ENCODE results near the gene SYNE1.
"Not testable (repeated sequence)": the region's sequence is repeated elsewhere in the genome, so short reads cannot be mapped to it uniquely, and the experiment has no call there.

SYNE1 gene

DNA sequence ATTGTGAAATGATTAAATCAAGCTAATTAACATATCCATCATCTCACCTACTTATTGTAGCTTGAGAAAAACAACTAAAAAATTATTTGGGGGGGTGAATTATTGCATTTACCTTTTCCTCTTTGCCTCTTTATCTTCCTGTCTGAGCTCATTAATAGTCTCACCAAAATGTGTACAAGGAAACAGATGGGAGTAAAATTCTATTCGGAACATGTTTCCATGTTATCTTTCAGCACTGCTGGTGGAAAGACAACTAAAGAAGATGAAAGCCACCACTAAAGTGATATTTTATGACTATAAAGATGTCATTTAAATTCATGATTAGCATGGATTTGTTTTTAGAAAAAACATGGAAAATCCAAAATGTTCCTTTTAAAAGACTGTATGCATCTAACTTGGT lies 102.6 kb downstream of the SYNE1 start:
- Histone ChIP-seq H4K8ac (ENCODE audit: low read depth, low read length) (no peak overlapping the region), H3K36me3 (ENCODE audit: control insufficient read depth, insufficient read depth, low read length) (no peaks in the 10 kb centered on the region), H2BK120ac (ENCODE audit: low read depth, low read length) (no peak overlapping the region)

GRCh38 chr6:152532556-152533422 lies 104.4 kb downstream of the SYNE1 start:
- no peaks in the 10 kb centered on the region for H3K4me1 ChIP-seq (ENCODE audit: control insufficient read depth, low read depth, low read length)
- no peak overlapping the region for H3K9ac ChIP-seq (ENCODE audit: low read length)
- H3K27me3 ChIP-seq (ENCODE audit: insufficient read depth, low read length, poor library complexity): no peaks in the 10 kb centered on the region
- no peak overlapping the region for H2BK120ac ChIP-seq (ENCODE audit: low read depth, low read length)
- no peak overlapping the region for H3K4ac ChIP-seq (ENCODE audit: low read depth, low read length)
- H4K8ac ChIP-seq (ENCODE audit: low read depth, low read length): no peak overlapping the region
- H4K5ac ChIP-seq (ENCODE audit: low read length): no peak overlapping the region
- no peak overlapping the region for H3K4me2 ChIP-seq (ENCODE audit: low read length)
- DNase-seq: no peak
- H3K56ac ChIP-seq (ENCODE audit: low read length): no peak overlapping the region
- WGBS (ENCODE audit: extremely low coverage, insufficient coverage, low lambda C conversion rate): 100% methylated on average over 2 of the region's 3 CpGs
- no peaks in the 10 kb centered on the region for H3K79me1 ChIP-seq (ENCODE audit: low read length)
- no peak overlapping the region for H3K18ac ChIP-seq (ENCODE audit: low read length)
- H3K23ac ChIP-seq (ENCODE audit: low read length): no peak overlapping the region
- no peak overlapping the region for H3K27ac ChIP-seq (ENCODE audit: low read depth, low read length)
- no peak overlapping the region for H2BK15ac ChIP-seq (replicated peaks; ENCODE audit: low read depth)
- H3K4me3 ChIP-seq (ENCODE audit: low read length): no peak overlapping the region
- no peaks in the 10 kb centered on the region for H3K36me3 ChIP-seq (ENCODE audit: control insufficient read depth, insufficient read depth, low read length)
- no peak overlapping the region for H2AK5ac ChIP-seq (ENCODE audit: low read length)
- H3K79me2 ChIP-seq (ENCODE audit: control insufficient read depth, insufficient read depth, low read length): no peaks in the 10 kb centered on the region
- no peak overlapping the region for H2BK5ac ChIP-seq (ENCODE audit: low read length)

More for the DNA sequence above, 102.6 kb downstream of the SYNE1 start:
- H3K79me1 ChIP-seq (ENCODE audit: low read length): no peaks in the 10 kb centered on the region
- no peak overlapping the region for H3K56ac ChIP-seq (ENCODE audit: low read length)
- H3K4me2 ChIP-seq (ENCODE audit: low read length): no peak overlapping the region
- H3K4ac ChIP-seq (ENCODE audit: low read depth, low read length): no peak overlapping the region
- no peak overlapping the region for H2AK5ac ChIP-seq (ENCODE audit: low read length)
- no peak overlapping the region for H2BK5ac ChIP-seq (ENCODE audit: low read length)
- no peak overlapping the region for H3K9ac ChIP-seq (ENCODE audit: low read length)
- H3K4me1 ChIP-seq (ENCODE audit: control insufficient read depth, low read depth, low read length): no peaks in the 10 kb centered on the region
- H3K4me3 ChIP-seq (ENCODE audit: low read length): no peak overlapping the region
- H3K27me3 ChIP-seq (ENCODE audit: insufficient read depth, low read length, poor library complexity): no peaks in the 10 kb centered on the region
- H4K5ac ChIP-seq (ENCODE audit: low read length): no peak overlapping the region
- no peak overlapping the region for H3K23ac ChIP-seq (ENCODE audit: low read length)
- H3K27ac ChIP-seq (ENCODE audit: low read depth, low read length): no peak overlapping the region
- DNase-seq: no peak
- H3K79me2 ChIP-seq (ENCODE audit: control insufficient read depth, insufficient read depth, low read length): no peaks in the 10 kb centered on the region
- WGBS (ENCODE audit: extremely low coverage, insufficient coverage, low lambda C conversion rate): no CpG with 5 or more reads among the region's 1 CpG
- H2BK15ac ChIP-seq (replicated peaks; ENCODE audit: low read depth): no peak overlapping the region
- no peak overlapping the region for H3K18ac ChIP-seq (ENCODE audit: low read length)

DNA sequence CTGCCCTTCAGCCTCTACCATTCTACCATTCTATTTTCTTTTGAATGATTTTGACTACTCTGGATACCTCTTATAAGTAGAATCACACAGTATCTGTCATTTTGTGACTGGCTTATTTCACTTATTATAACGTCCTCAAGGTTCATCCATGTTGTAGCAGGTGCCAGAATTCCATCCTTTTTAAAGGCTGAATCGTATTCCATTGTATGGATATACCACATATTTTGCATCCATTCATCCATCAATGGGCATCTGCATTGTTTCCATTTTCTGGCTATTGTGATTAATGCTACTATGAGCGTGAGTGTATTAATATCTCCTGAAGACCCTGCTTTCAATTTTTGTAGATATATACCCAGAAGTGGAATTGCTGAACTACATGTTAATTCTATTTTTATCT lies 105.5 kb downstream of the SYNE1 start:
- Histone ChIP-seq H3K4me2 (ENCODE audit: low read length) (no peak overlapping the region), H4K5ac (ENCODE audit: low read length) (no peak overlapping the region), H3K18ac (ENCODE audit: low read length) (no peak overlapping the region), H3K4me1 (ENCODE audit: control insufficient read depth, low read depth, low read length) (no peaks in the 10 kb centered on the region), H3K9ac (ENCODE audit: low read length) (no peak overlapping the region), H2AK5ac (ENCODE audit: low read length) (no peak overlapping the region), H3K4me3 (ENCODE audit: low read length) (no peak overlapping the region), H3K79me2 (ENCODE audit: control insufficient read depth, insufficient read depth, low read length) (no peaks in the 10 kb centered on the region), H3K4ac (ENCODE audit: low read depth, low read length) (no peak overlapping the region), H3K23ac (ENCODE audit: low read length) (no peak overlapping the region), H2BK15ac (replicated peaks; ENCODE audit: low read depth) (no peak overlapping the region), H3K56ac (ENCODE audit: low read length) (no peak overlapping the region), H3K27ac (ENCODE audit: low read depth, low read length) (no peak overlapping the region), H3K27me3 (ENCODE audit: insufficient read depth, low read length, poor library complexity) (no peaks in the 10 kb centered on the region), H3K36me3 (ENCODE audit: control insufficient read depth, insufficient read depth, low read length) (no peaks in the 10 kb centered on the region), H3K79me1 (ENCODE audit: low read length) (no peaks in the 10 kb centered on the region), H4K8ac (ENCODE audit: low read depth, low read length) (no peak overlapping the region), H2BK5ac (ENCODE audit: low read length) (no peak overlapping the region), H2BK120ac (ENCODE audit: low read depth, low read length) (no peak overlapping the region)
- DNase-seq: no peak
- WGBS (ENCODE audit: extremely low coverage, insufficient coverage, low lambda C conversion rate): no CpG with 5 or more reads among the region's 3 CpGs

DNA sequence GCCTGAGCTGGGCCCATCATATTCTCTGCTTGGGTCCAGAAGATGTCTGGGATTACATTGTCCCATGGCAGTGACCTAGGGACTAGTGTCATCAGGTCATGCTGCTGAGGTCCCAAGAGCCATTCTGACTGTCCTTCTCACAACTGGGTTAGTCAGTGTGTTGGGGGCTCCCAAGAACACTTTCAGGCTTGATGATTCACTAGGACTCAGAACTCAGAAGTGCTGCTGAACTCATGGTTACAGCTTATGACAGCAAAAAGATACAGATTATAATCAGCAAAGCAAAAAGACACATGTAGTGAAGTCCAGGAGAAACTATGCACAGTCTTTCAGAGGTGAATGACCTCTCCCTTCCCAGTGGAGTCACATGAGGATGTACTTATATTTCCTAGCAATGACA lies 107.8 kb downstream of the SYNE1 start:
- Histone ChIP-seq H2BK5ac (ENCODE audit: low read length) (no peak overlapping the region), H3K27me3 (ENCODE audit: insufficient read depth, low read length, poor library complexity) (no peaks in the 10 kb centered on the region), H3K4me1 (ENCODE audit: control insufficient read depth, low read depth, low read length) (no peaks in the 10 kb centered on the region), H2BK15ac (replicated peaks; ENCODE audit: low read depth) (no peak overlapping the region), H4K8ac (ENCODE audit: low read depth, low read length) (no peak overlapping the region), H3K79me2 (ENCODE audit: control insufficient read depth, insufficient read depth, low read length) (no peaks in the 10 kb centered on the region), H3K79me1 (ENCODE audit: low read length) (no peaks in the 10 kb centered on the region), H3K18ac (ENCODE audit: low read length) (no peak overlapping the region), H3K27ac (ENCODE audit: low read depth, low read length) (no peak overlapping the region), H2BK120ac (ENCODE audit: low read depth, low read length) (no peak overlapping the region), H3K4ac (ENCODE audit: low read depth, low read length) (no peak overlapping the region), H4K5ac (ENCODE audit: low read length) (no peak overlapping the region), H3K36me3 (ENCODE audit: control insufficient read depth, insufficient read depth, low read length) (no peaks in the 10 kb centered on the region), H3K23ac (ENCODE audit: low read length) (no peak overlapping the region), H3K4me3 (ENCODE audit: low read length) (no peak overlapping the region), H3K9ac (ENCODE audit: low read length) (no peak overlapping the region), H2AK5ac (ENCODE audit: low read length) (no peak overlapping the region), H3K56ac (ENCODE audit: low read length) (no peak overlapping the region), H3K4me2 (ENCODE audit: low read length) (no peak overlapping the region)
- no peak for DNase-seq

GRCh38 chr6:152514120-152514519 lies 123.0 kb downstream of the SYNE1 start:
- not testable (repeated sequence) for H4K8ac ChIP-seq (ENCODE audit: low read depth, low read length); H2BK120ac ChIP-seq (ENCODE audit: low read depth, low read length); H3K18ac ChIP-seq (ENCODE audit: low read length); H3K27ac ChIP-seq (ENCODE audit: low read depth, low read length); H2AK5ac ChIP-seq (ENCODE audit: low read length); H3K4me3 ChIP-seq (ENCODE audit: low read length); H3K27me3 ChIP-seq (ENCODE audit: insufficient read depth, low read length, poor library complexity); H3K4ac ChIP-seq (ENCODE audit: low read depth, low read length); H3K79me2 ChIP-seq (ENCODE audit: control insufficient read depth, insufficient read depth, low read length); H3K4me2 ChIP-seq (ENCODE audit: low read length); H3K4me1 ChIP-seq (ENCODE audit: control insufficient read depth, low read depth, low read length); H3K36me3 ChIP-seq (ENCODE audit: control insufficient read depth, insufficient read depth, low read length); H3K9ac ChIP-seq (ENCODE audit: low read length); H2BK5ac ChIP-seq (ENCODE audit: low read length); H3K79me1 ChIP-seq (ENCODE audit: low read length); H3K23ac ChIP-seq (ENCODE audit: low read length); H4K5ac ChIP-seq (ENCODE audit: low read length); DNase-seq; H3K56ac ChIP-seq (ENCODE audit: low read length); H2BK15ac ChIP-seq (replicated peaks; ENCODE audit: low read depth)
- no CpG with 5 or more reads among the region's 1 CpG for WGBS (ENCODE audit: extremely low coverage, insufficient coverage, low lambda C conversion rate)

- Histone ChIP-seq H3K27ac (ENCODE audit: low read depth, low read length) (no peak overlapping the region), H3K23ac (ENCODE audit: low read length) (no peak overlapping the region), H3K79me1 (ENCODE audit: low read length) (no peaks in the 10 kb centered on the region), H3K36me3 (ENCODE audit: control insufficient read depth, insufficient read depth, low read length) (no peaks in the 10 kb centered on the region), H2BK15ac (replicated peaks; ENCODE audit: low read depth) (no peak overlapping the region), H3K56ac (ENCODE audit: low read length) (no peak overlapping the region), H3K79me2 (ENCODE audit: control insufficient read depth, insufficient read depth, low read length) (no peaks in the 10 kb centered on the region), H3K18ac (ENCODE audit: low read length) (no peak overlapping the region), H3K27me3 (ENCODE audit: insufficient read depth, low read length, poor library complexity) (no peaks in the 10 kb centered on the region), H3K4me1 (ENCODE audit: control insufficient read depth, low read depth, low read length) (no peaks in the 10 kb centered on the region), H2BK120ac (ENCODE audit: low read depth, low read length) (no peak overlapping the region), H3K4ac (ENCODE audit: low read depth, low read length) (no peak overlapping the region), H4K8ac (ENCODE audit: low read depth, low read length) (no peak overlapping the region), H2AK5ac (ENCODE audit: low read length) (no peak overlapping the region), H3K4me2 (ENCODE audit: low read length) (no peak overlapping the region), H3K4me3 (ENCODE audit: low read length) (no peak overlapping the region), H4K5ac (ENCODE audit: low read length) (no peak overlapping the region), H3K9ac (ENCODE audit: low read length) (no peak overlapping the region), H2BK5ac (ENCODE audit: low read length) (no peak overlapping the region)
- DNase-seq: no peak
- WGBS (ENCODE audit: extremely low coverage, insufficient coverage, low lambda C conversion rate): no CpG with 5 or more reads among the region's 5 CpGs
Observed at GRCh38 chr6:152509916-152510315, 127.2 kb downstream of the SYNE1 start.
